HG03280 (cell line): ENCODE measurements around the gene RAB9A.

Experiments used
- ATAC-seq: cut with Tn5 transposase; IDR thresholded peaks from one replicate; pipeline ENCODE4 v1.9.1; 2021; ENCODE audit warnings: mild to moderate bottlenecking, moderate library complexity; ENCODE audit not compliant: unreplicated experiment

The RAB9A gene

DNA sequence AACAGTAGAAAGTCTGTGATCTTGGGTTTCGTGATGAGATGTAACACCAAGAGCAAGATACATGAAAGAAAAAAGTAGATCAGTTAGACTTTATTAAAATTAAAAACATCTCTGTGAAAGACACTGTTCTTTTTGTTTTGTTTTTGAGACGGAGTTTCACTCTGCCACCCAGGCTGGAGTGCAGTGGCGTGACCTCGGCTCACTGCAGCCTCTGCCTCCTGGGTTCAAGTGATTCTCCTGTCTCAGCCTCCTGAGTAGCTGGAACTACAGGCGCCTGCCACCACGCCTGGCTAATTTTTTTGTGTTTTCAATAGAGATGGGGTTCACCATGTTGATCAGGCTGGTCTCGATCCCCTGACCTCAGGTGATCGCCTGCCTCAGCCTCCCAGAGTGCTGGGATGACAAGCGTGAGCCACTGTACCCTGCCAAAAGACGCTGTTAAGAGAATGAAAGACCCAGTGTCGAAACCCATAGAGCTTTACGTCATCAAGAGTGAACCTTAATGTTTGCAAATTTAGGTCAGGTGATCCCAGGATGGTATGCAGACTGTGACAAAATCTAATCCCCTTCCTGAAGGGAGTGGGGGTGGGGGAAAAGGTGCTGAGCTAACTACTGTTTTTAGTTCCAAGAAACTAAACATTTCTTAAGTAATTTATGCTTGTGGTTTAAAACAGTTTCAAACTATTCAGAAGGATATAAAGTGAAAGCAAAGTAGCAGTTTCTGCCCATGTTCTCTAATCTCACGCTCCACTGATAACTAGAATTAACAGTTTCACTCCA is 53.7 kb downstream of the RAB9A start:
- peak; percentile 94 for ATAC-seq

GRCh38 chrX:13747836-13748235 is 58.9 kb downstream of the RAB9A start:
- no peak for ATAC-seq

- no peak for ATAC-seq
Observed at GRCh38 chrX:13748486-13748885, 59.6 kb downstream of the RAB9A start.

- no peak for ATAC-seq
Observed at GRCh38 chrX:13750204-13750603, 61.3 kb downstream of the RAB9A start.

DNA sequence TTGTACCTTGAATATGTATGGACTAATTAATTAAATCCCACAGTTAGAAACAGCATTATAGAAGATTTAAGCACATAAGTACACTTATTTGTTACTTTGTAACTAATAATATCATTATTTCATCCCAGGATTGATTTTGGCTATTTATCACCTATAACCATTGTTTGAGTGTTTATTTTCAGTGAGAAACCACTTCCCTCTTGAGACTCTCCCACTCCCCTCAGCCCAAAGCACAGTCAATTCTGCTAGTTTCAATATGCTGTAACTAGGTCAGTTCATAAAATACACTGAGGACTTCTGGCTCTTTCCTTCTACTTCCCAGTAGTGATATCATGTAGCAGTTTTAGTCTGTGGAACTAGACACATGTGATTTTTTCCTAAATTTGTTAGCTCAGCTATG is 61.9 kb downstream of the RAB9A start:
- ATAC-seq: no peak

- no peak for ATAC-seq
Observed at GRCh38 chrX:13752141-13752540, 63.2 kb downstream of the RAB9A start.

GRCh38 chrX:13752646-13753045 is 63.7 kb downstream of the RAB9A start:
- ATAC-seq: no peak

DNA sequence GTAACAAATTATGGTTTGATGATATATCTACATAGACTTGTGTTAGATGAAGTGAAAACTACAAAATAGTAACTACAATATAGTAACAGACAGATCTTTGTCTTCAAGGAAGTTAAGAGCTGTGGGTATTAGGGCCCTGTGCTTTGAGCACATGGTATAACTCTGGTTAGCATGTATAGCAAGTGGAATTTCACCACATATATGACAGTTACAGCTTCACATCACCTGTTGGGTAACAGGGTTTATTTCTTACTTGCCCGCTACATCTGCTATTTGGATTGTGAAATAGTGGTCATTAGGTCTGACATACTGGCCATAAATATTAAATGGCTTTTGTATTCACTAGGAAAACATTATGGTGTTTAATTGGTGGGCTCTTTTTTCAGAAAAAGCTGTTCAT is 65.8 kb downstream of the RAB9A start:
- ATAC-seq: no peak

GRCh38 chrX:13755254-13755653 is 66.3 kb downstream of the RAB9A start:
- no peak for ATAC-seq

DNA sequence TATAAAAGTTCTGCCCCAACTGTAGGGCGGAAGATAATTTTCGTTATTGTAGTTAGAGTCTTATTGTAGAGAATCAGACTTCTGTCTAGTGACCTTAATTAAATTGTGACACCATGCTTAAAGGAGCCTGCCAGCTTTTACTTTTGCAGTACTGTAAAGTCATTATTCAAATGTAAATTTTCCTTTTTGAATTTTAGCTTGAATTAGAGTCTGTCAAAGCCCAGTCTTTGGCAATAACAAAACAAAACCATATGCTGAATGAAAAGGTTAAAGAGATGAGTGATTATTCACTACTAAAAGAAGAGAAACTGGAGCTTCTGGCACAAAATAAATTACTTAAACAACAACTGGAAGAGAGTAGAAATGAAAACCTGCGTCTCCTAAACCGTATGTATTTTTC is 67.5 kb downstream of the RAB9A start:
- ATAC-seq: no peak

DNA sequence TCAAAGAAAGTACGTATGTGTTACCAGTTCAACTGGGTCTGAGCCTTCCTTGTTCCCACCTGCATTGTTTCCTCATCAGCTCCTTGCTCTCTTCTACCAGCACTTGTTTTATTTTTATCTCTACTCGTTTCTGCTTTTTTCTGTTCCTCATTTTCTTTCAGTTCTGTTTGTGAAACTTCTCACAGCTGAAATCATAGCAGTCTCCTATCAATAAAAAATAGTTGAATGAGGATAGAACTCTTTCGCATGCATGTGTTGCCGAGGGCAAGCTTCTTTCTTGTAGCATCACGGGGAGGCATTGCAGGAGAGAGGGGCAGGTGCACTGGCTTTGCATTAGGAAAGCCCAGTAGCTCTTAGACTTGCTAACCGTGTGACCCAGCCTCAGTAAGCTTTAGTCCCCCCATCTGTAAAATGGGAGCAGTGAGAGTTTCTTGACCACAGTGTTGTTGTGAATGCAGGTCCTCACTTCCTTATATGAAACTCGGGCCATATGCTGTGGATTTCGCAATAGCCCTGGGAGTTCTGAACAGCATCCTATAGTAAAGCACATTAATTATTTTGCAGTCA is 70.3 kb downstream of the RAB9A start:
- peak; percentile 75 for ATAC-seq
